Lower leg skin (tissue), 4 donors: ENCODE data around the gene RCOR2. TPM values are rescaled to one million over a fixed set of nuclear protein-coding genes. Genes with fewer than 3 reads are reported as not detected.

Experiments used
- DNase-seq, 2 donors: peaks; one replicate each; pipeline ENCODE4 v3.0.0-alpha.2; 2019; ENCODE audit warnings: low spot score in 2 of 2
- H3K4me3 ChIP-seq: fragments of 200-600 bp; sonication (generic); 2 replicates; pipeline ENCODE4 v1.5.1; 2017; ENCODE audit warnings: mild to moderate bottlenecking, low read depth; ENCODE audit not compliant: poor library complexity, severe bottlenecking
- POLR2A ChIP-seq, 2 donors: fragments of 450-650 bp; IDR thresholded peaks; one replicate each; pipeline ENCODE4 v1.6.1; 2016 to 2017; ENCODE audit warnings: antibody characterized with exemption in 2 of 2, mild to moderate bottlenecking in 1 of 2, moderate library complexity in 1 of 2
- WGBS, 2 donors: methylation state at CpG; one replicate each; pipeline ENCODE4 v1.1.5; 2018; 5-methylcytosine and 5-hydroxymethylcytosine counted together
- intact Hi-C: fragments of 100-400 bp; cut with DNase I; formaldehyde crosslinking; loops from one replicate; pipeline ENCODE4 v1.15.0; 2023; ENCODE audit warnings: low total_unique reads
- total RNA-seq, 4 donors: library from RNA; depleted of rRNA; stranded (reverse); fragments of >200 nt; gene quantifications; one replicate each; pipeline ENCODE4 v1.1.0, GENCODE V29; 2016
- TF ChIP-seq, protein P1 (sequence below), 3 donors: fragments of 450-650 bp; IDR thresholded peaks; one replicate each; pipeline ENCODE4 v1.5.1; 2016; ENCODE audit warnings: antibody characterized with exemption in 3 of 3, mild to moderate bottlenecking in 3 of 3, moderate library complexity in 2 of 3

RCOR2 gene
- total RNA-seq, 4 donors from 2014 or later, result 0.16 TPM; not detected in 3

DNA sequence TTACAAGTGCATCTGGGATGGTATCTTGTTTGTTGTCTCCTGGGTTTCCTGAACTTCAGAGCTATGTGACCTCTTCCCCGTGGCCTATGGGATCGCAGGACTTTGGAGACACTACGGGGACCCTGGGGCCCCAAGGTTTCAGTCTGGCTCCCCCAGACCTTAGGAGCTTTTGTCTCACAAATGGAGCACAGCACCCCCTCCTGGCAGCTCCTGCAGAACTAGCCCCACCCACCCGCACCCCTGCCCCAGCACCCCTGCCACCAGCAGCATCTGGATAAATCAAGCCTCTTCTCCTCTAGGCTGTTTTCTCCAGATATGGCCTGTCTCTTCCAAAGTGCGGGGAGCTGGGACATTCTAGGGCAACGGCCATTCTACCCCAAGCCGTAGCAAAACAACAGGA is 10.4 kb downstream of the RCOR2 start:
- 89 to 93% methylated on average over 6 to 7 of the region's 7 CpGs for WGBS, 2 donors

DNA sequence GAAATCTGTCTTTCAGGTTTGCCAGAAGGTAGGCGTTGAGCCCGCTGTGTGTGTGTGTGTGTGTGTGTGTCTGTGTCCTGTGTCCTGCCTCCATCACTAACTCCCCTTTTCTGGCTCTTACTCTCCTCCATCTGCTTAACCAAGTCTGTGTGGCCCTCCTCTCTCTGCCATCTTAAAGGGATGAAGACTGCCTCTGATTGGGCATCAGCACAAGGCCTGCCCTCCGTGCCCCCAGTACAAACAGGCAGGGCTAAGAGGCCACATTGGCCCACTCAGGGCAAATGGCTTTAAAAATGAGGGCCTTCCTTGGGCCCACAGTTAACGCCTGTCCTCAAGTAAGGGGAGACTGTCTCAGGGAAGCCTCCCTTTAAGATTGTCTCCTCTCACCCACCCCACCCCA is 10.9 kb downstream of the RCOR2 start:
- TF ChIP-seq, protein P1, sequence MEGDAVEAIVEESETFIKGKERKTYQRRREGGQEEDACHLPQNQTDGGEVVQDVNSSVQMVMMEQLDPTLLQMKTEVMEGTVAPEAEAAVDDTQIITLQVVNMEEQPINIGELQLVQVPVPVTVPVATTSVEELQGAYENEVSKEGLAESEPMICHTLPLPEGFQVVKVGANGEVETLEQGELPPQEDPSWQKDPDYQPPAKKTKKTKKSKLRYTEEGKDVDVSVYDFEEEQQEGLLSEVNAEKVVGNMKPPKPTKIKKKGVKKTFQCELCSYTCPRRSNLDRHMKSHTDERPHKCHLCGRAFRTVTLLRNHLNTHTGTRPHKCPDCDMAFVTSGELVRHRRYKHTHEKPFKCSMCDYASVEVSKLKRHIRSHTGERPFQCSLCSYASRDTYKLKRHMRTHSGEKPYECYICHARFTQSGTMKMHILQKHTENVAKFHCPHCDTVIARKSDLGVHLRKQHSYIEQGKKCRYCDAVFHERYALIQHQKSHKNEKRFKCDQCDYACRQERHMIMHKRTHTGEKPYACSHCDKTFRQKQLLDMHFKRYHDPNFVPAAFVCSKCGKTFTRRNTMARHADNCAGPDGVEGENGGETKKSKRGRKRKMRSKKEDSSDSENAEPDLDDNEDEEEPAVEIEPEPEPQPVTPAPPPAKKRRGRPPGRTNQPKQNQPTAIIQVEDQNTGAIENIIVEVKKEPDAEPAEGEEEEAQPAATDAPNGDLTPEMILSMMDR (IDR thresholded peaks at IDR 0.05), result no peak
- TF ChIP-seq POLR2A (IDR thresholded peaks at IDR 0.05), result no peak
- intact Hi-C loops, result no loop called here
- DNase-seq, result no peak
- no peak overlapping the region for H3K4me3 ChIP-seq
- 82 to 100% methylated on average over 4 of the region's 4 CpGs for WGBS, 2 donors

More for the DNA sequence above, 10.4 kb downstream of the RCOR2 start:
- no peak for DNase-seq
- intact Hi-C loops, result no loop called here
- H3K4me3 ChIP-seq, result no peak overlapping the region
- TF ChIP-seq, protein P1 (IDR thresholded peaks at IDR 0.05), result no peak
- no peak for TF ChIP-seq POLR2A (IDR thresholded peaks at IDR 0.05)

DNA sequence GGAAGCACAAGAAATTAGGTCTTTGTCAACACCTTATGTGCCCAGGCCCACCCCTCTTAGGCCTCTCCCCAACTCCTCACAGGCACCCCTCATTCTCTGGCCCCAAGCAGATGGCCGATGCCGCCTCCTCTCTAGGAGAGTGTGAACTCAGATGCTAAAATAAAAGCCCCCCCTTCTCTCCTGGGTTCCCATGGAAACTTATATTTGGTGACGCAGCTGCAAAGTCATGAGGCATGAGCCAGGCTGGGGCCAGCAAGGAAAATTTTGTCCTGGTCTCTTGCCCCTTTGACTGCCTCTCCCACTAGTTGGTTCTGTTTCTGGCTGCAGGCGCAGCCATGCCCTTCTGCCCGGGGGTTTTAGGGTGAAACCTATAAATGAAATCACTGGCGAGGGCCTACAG is 11.8 kb downstream of the RCOR2 start:
- intact Hi-C loops, result no loop called here
- TF ChIP-seq, protein P1 (IDR thresholded peaks at IDR 0.05), result no peak
- no peak for TF ChIP-seq POLR2A (IDR thresholded peaks at IDR 0.05)
- 84 to 86% methylated on average over 6 of the region's 6 CpGs for WGBS, 2 donors

DNA sequence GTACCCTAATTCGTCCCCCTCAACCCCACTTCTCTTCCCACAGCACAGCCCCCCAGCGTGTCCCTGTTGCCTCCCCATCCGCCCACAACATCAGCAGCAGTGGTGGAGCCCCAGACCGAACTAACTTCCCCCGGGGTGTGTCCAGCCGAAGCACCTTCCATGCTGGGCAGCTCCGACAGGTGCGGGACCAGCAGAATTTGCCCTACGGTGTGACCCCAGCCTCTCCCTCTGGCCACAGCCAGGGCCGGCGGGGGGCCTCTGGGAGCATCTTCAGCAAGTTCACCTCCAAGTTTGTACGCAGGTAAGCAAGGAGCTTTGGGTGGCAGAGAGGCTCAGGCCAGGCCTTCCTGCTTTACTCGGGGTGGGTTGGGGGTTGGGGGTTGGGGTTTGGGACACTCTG is 12.2 kb downstream of the RCOR2 start:
- intact Hi-C loops, result no loop called here
- 93 to 97% methylated on average over 9 to 12 of the region's 13 CpGs for WGBS, 2 donors
- DNase-seq, result no peak
- H3K4me3 ChIP-seq, result no peak overlapping the region
- TF ChIP-seq, protein P1 (IDR thresholded peaks at IDR 0.05), result no peak
- no peak for TF ChIP-seq POLR2A (IDR thresholded peaks at IDR 0.05)

More for the DNA sequence above, 11.8 kb downstream of the RCOR2 start:
- H3K4me3 ChIP-seq, result no peak overlapping the region
- no peak for DNase-seq

DNA sequence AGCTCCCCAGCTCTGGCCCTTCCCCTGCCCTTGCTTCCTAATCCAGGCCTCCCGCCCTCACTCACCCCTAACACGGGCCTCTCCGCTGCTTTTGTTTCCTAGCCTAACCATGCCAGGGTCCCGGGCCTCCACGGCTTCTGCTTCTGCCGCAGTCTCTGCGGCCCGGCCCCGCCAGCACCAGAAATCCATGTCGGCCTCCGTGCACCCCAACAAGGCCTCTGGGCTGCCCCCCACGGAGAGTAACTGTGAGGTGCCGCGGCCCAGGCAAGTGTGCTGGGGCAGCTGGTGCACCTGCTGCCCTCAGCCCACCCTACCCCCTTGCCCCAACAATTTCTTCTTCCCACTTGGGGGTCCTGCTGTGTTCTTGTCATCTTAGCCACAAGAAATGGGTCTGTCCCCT is 13.1 kb downstream of the RCOR2 start:
- no peak overlapping the region for H3K4me3 ChIP-seq
- DNase-seq, result no peak
- intact Hi-C loops, result no loop called here
- WGBS, 2 donors, result 95 to 96% methylated on average over 14 of the region's 14 CpGs
- TF ChIP-seq POLR2A (IDR thresholded peaks at IDR 0.05), result no peak
- TF ChIP-seq, protein P1 (IDR thresholded peaks at IDR 0.05), result no peak

DNA sequence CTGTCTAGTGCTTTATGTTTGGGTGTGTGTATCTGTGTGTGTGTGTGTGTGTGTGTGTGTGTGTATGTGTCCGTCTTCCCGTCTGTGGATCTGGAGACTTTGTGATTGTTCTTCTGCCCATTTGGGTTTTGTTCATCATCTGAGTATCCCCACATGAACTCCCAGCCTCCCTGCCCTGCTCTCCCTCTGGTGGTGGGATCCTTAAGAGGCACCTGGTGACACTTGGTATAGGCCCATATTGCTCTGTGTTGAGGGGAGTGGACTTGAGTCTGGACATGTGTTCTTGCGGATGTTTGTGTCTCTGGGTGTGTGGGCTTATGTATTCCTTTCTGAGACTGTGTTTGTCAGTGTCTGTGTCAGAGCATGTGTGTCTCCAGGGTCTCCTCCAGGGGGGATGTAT is 15.3 kb downstream of the RCOR2 start:
- intact Hi-C loops, result no loop called here
- WGBS, 2 donors, result 61 to 75% methylated on average over 3 of the region's 3 CpGs
- TF ChIP-seq POLR2A (IDR thresholded peaks at IDR 0.05), result no peak
- TF ChIP-seq, protein P1 (IDR thresholded peaks at IDR 0.05), result no peak
- DNase-seq, result no peak
- H3K4me3 ChIP-seq, result no peak overlapping the region
